Uterus (tissue), 4 donors: ENCODE measurements around the gene CNTN6. TPM values are rescaled to one million over a fixed set of nuclear protein-coding genes. Genes with fewer than 3 reads are reported as not detected.

Source experiments
- DNase-seq, 2 donors: peaks; one replicate each; pipeline ENCODE4 v3.0.0-alpha.2; 2019 to 2020
- H3K27ac ChIP-seq, 2 donors: fragments of 200-600 bp; sonication (generic); 1 replicate in 1 of 2; 2 replicates in 1 of 2; pipeline ENCODE4 v1.5.1; 2016 to 2018
- H3K27me3 ChIP-seq, 2 donors: fragments of 200-600 bp; sonication (generic); one replicate each; pipeline ENCODE4 v1.5.1; 2018 to 2019; ENCODE audit warnings: control low read depth in 1 of 2
- H3K36me3 ChIP-seq, 2 donors: fragments of 200-600 bp; sonication (generic); one replicate each; pipeline ENCODE4 v1.5.1; 2019; ENCODE audit warnings: control low read depth in 1 of 2
- H3K4me1 ChIP-seq, 2 donors: fragments of 200-600 bp; sonication (generic); one replicate each; pipeline ENCODE4 v1.5.1; 2018 to 2019; ENCODE audit warnings: control low read depth in 1 of 2
- H3K4me3 ChIP-seq, 2 donors: fragments of 200-600 bp; sonication (generic); 1 replicate in 1 of 2; 2 replicates in 1 of 2; pipeline ENCODE4 v1.5.1; 2018 to 2019; ENCODE audit warnings: mild to moderate bottlenecking in 1 of 2
- H3K9me3 ChIP-seq, 2 donors: fragments of 200-600 bp; sonication (generic); one replicate each; pipeline ENCODE4 v1.5.1; 2019; ENCODE audit warnings: control low read depth in 1 of 2
- CTCF ChIP-seq, 4 experiments: fragments of 200-600 bp in 2 of 4; fragments of 450-650 bp in 2 of 4; sonication (generic) in 2 of 4; IDR thresholded peaks; one replicate each; pipeline ENCODE4 v1.5.1; 2016 to 2019; ENCODE audit warnings: antibody characterized with exemption in 4 of 4, mild to moderate bottlenecking in 2 of 4, moderate library complexity in 1 of 4
- POLR2A ChIP-seq, 2 donors: fragments of 450-650 bp; IDR thresholded peaks; one replicate each; pipeline ENCODE4 v1.6.1; 2016; ENCODE audit warnings: antibody characterized with exemption in 2 of 2, mild to moderate bottlenecking in 1 of 2, moderate library complexity in 1 of 2
- intact Hi-C: fragments of 100-400 bp; cut with DNase I; formaldehyde crosslinking; loops from one replicate; pipeline ENCODE4 v1.15.1; 2023; ENCODE audit warnings: low total_unique reads
- total RNA-seq, 4 donors: library from RNA; depleted of rRNA in 3 of 4; stranded (reverse); fragments of >200 nt in 3 of 4; gene quantifications; one replicate each; pipeline versions ENCODE4 v1.1.0 to v1.2.4, GENCODE V29; 2014 to 2023
- donor health status: DM: yes; HTN: yes; CAD: no.

Gene CNTN6
- total RNA-seq, 4 donors from 2014 or later: 0.21 to 2.7 TPM; not detected in 2

- H3K27ac ChIP-seq: no peak overlapping the region
- intact Hi-C loops: no loop called here
- H3K4me3 ChIP-seq: no peak overlapping the region
- no peaks in the 10 kb centered on the region for H3K9me3 ChIP-seq
- TF ChIP-seq CTCF (IDR thresholded peaks at IDR 0.05): no peak
- TF ChIP-seq POLR2A (IDR thresholded peaks at IDR 0.05): no peak
- no peaks in the 10 kb centered on the region for H3K27me3 ChIP-seq
- no peak for DNase-seq
- no peaks in the 10 kb centered on the region for H3K36me3 ChIP-seq
- H3K4me1 ChIP-seq: no peaks in the 10 kb centered on the region
Observed at GRCh38 chr3:1252061-1252430, 159.2 kb downstream of the CNTN6 start.

GRCh38 chr3:1262246-1262645, 169.4 kb downstream of the CNTN6 start:
- no peak for DNase-seq
- H3K27me3 ChIP-seq: no peaks in the 10 kb centered on the region
- intact Hi-C loops: no loop called here
- no peak overlapping the region for H3K27ac ChIP-seq
- H3K4me3 ChIP-seq: no peak overlapping the region
- no peak for TF ChIP-seq POLR2A (IDR thresholded peaks at IDR 0.05)
- TF ChIP-seq CTCF (IDR thresholded peaks at IDR 0.05): no peak
- H3K4me1 ChIP-seq: no peaks in the 10 kb centered on the region
- H3K36me3 ChIP-seq: no peaks in the 10 kb centered on the region
- no peaks in the 10 kb centered on the region for H3K9me3 ChIP-seq

GRCh38 chr3:1263121-1263520, 170.3 kb downstream of the CNTN6 start:
- Histone ChIP-seq H3K4me3 (no peak overlapping the region), H3K4me1 (no peaks in the 10 kb centered on the region), H3K27ac (no peak overlapping the region), H3K27me3 (no peaks in the 10 kb centered on the region), H3K9me3 (no peaks in the 10 kb centered on the region), H3K36me3 (no peaks in the 10 kb centered on the region)
- intact Hi-C loops: no loop called here
- TF ChIP-seq CTCF (IDR thresholded peaks at IDR 0.05): no peak
- TF ChIP-seq POLR2A (IDR thresholded peaks at IDR 0.05): no peak
- no peak for DNase-seq

GRCh38 chr3:1269808-1270207, 177.0 kb downstream of the CNTN6 start:
- no peak for DNase-seq
- intact Hi-C loops: no loop called here
- H3K27ac ChIP-seq: no peak overlapping the region
- H3K36me3 ChIP-seq: no peaks in the 10 kb centered on the region
- no peaks in the 10 kb centered on the region for H3K27me3 ChIP-seq
- TF ChIP-seq POLR2A (IDR thresholded peaks at IDR 0.05) (no peak), CTCF (IDR thresholded peaks at IDR 0.05) (no peak)
- no peaks in the 10 kb centered on the region for H3K9me3 ChIP-seq
- H3K4me3 ChIP-seq: no peak overlapping the region
- no peaks in the 10 kb centered on the region for H3K4me1 ChIP-seq

GRCh38 chr3:1272546-1273265, 179.9 kb downstream of the CNTN6 start:
- H3K4me1 ChIP-seq: no peaks in the 10 kb centered on the region
- no peak for DNase-seq
- intact Hi-C loops: no loop called here
- no peak overlapping the region for H3K4me3 ChIP-seq
- H3K27me3 ChIP-seq: no peaks in the 10 kb centered on the region
- no peaks in the 10 kb centered on the region for H3K9me3 ChIP-seq
- H3K36me3 ChIP-seq: no peaks in the 10 kb centered on the region
- no peak overlapping the region for H3K27ac ChIP-seq
- no peak for TF ChIP-seq CTCF (IDR thresholded peaks at IDR 0.05)
